GM12873 (cell line): ENCODE measurements around the gene BRF1.

Source experiments
- TF ChIP-seq, protein P1 (sequence below): IDR thresholded peaks from 2 replicates; pipeline ENCODE4 v1.5.1; 2012; ENCODE audit warnings: low read depth, mild to moderate bottlenecking, moderate library complexity, low read length, control low read depth; ENCODE audit not compliant: insufficient read depth; ENCODE audit errors: missing control alignments

Gene BRF1

DNA sequence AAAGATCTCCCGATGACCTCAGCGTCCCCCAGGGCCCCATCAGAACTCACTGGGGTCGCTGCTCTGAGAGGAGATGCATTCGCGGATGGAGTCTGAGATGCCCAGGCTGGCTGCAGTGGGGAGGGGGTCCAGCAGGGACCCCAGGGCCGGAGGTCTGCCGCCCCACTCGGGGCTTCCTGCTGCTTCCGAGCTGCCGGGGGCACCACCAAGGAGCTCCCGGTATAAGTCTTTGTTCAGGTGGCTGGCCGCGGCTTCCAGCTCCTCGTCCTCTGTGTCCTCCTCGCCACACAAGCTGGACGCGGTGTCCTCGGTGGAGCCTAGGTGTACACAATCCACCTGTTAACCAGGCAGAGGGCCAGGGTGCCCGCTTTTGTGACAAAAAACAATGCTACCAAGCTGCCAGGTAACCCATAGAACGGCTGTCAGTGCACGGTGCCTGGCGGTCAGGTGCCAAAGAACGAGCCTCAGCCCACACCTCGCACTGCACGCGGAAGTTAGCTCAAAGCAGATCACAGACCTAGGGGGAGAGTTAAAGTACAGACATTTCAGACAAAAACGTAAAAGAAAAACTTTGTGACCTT lies 79.1 kb downstream of the BRF1 start:
- TF ChIP-seq, protein P1, sequence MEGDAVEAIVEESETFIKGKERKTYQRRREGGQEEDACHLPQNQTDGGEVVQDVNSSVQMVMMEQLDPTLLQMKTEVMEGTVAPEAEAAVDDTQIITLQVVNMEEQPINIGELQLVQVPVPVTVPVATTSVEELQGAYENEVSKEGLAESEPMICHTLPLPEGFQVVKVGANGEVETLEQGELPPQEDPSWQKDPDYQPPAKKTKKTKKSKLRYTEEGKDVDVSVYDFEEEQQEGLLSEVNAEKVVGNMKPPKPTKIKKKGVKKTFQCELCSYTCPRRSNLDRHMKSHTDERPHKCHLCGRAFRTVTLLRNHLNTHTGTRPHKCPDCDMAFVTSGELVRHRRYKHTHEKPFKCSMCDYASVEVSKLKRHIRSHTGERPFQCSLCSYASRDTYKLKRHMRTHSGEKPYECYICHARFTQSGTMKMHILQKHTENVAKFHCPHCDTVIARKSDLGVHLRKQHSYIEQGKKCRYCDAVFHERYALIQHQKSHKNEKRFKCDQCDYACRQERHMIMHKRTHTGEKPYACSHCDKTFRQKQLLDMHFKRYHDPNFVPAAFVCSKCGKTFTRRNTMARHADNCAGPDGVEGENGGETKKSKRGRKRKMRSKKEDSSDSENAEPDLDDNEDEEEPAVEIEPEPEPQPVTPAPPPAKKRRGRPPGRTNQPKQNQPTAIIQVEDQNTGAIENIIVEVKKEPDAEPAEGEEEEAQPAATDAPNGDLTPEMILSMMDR, result no peak

DNA sequence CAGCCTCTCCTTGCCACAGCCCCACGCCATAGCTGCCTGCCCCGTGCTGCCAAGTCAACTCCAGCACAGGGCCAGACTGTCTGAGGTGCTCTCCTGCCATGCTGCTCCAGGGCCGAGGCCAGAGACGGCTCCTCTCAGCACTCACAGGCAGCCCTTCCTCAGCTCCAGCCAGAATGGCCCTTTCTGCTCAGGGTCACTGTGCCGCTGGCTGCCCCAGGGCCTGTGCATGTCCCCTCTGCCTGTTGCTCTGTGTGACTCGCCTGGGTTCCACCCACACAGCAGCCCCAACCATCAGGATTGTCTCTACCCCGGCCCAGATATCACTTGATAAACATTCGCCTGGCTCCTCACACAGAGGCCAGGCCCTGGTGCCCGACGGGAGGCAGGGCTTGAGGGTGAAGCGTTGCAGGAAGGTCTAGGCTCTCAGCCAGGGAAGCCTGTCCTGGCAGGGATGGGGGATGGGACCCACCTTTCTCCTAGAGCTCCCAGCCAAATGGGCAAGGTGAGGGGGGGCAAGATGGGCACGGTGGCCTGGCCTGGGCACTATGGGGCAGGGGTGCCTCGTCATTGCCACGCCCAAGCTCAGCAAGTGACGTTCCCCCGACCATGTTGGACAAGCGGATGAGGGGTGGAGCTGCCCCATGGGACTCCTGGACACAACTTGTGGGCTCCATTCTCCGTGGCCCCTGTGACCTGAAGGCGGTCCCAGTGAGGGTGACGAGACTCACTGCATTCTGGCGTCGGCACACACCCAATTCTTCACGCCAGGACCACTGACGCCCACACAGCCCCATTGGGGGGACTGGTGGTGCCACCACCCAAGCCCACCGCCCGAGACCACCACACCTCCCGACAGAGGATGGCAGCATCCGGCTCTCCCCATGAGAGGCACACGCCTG lies 79.9 kb downstream of the BRF1 start:
- TF ChIP-seq, protein P1, result no peak

DNA sequence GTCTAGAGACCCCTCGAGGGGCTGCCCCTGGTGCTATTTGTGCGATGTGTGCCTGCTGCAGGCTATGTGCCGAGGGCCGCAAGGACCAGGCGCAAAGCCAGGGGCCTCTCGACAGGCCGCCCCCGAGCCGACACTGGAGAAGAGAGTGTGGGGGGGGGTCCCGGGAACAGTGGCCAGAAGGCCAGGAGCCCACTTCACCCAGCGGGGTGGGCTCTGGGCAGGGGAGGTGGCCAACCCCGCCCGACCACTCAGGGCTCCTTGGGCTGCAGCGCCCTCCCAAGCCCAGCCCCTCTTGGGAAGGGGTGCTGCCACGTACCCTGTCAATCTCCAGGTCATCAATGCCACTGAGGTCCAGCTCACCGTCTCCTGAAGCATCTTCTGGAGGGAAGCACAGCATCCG lies 81.0 kb downstream of the BRF1 start:
- TF ChIP-seq, protein P1, result no peak

DNA sequence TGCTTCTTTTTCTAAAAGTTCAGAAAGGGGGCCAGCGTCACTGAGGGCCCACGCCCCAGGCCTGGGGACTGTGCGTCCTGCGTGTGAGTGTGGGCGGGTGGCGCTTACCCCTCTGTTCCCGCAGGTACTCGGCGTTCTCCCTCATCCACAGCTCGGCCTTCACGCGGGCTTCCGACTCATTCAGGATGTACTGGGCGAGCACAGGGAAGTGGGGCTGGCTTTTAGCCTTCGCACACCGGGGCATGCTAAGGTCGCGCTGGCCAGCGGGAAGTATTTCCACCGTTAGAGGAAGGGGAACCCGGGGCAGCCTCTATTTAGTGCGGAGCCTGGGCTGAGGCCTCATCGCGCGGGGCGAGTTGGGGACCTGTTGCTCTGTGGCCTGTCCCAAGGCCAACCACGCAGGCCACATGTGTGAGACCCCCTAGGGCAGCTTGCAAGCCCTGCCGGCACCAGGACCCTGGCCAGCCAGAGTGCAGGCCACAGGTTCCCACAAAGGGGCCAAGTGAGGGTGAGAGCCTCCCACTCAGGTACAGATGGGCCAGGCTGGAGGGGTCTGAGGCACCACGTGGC lies 81.7 kb downstream of the BRF1 start:
- TF ChIP-seq, protein P1, result no peak

DNA sequence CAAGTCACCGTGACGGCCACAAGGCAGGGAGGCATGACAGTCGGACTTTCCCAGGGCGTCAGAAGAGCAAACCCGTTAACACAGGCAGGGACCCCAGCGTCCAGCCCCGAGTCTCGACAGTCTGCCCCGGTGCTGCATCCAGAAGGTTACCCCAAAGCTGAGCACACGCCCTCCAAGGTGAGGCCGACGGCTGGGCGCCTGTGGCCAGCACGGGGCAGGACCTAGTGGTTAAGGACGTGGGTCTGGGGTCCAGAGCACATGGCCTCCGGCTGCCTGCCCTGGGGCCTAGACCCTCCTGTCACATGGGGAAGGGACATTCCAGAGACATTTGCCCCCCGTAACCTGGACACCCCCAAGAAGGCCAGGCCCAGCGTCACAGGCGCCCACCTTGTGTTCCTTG lies 82.2 kb downstream of the BRF1 start:
- TF ChIP-seq, protein P1, result no peak

DNA sequence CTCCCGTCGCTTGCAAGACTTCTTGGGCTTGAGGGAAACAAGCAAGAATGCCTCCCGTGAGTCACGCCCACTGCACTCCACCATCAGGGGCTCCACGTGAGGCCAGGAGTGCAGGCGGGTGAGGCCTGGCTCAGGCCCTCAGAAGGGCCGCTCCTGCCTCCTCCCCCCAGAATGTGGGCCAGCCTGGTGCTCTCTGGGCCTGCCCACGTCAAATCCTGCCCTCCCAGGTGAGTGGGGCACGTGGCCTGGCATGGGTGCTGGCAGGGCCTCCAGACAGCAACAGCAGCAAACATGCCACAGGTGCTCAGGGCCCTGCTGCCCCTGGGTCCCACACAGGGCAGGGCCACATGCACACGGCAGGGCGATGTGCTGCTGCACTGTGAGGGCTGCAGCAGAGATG lies 83.0 kb downstream of the BRF1 start:
- TF ChIP-seq, protein P1, result no peak
